ENCODE measurements around the gene PTPN7.
"Not testable (repeated sequence)": the region's sequence is repeated elsewhere in the genome, so short reads cannot be mapped to it uniquely, and the experiment has no call there.

Gene PTPN7

GRCh38 chr1:202143011-202143767 lies 17.2 kb downstream of the PTPN7 start:
- Mint-ChIP-seq H3K4me3 (peak overlapping the region; percentile 99), H3K36me3 (ENCODE audit: low read depth) (peaks cover 10% of the 10 kb centered on the region), H3K4me1 (peaks cover 39% of the 10 kb centered on the region), H3K27ac (peak overlapping the region; percentile 91), H3K27me3 (no peaks in the 10 kb centered on the region), H3K9me3 (no peaks in the 10 kb centered on the region)
- peak; percentile 21 for DNase-seq
- ATAC-seq: peak; percentile 1

GRCh38 chr1:202141468-202141867 lies 18.9 kb downstream of the PTPN7 start:
- H3K9me3 Mint-ChIP-seq; ATAC-seq; H3K4me3 Mint-ChIP-seq; H3K36me3 Mint-ChIP-seq (ENCODE audit: low read depth); H3K27me3 Mint-ChIP-seq; H3K27ac Mint-ChIP-seq; DNase-seq: not testable (repeated sequence)
- H3K4me1 Mint-ChIP-seq: peaks cover 34% of the 10 kb centered on the region

- H3K4me3 Mint-ChIP-seq: no peak overlapping the region
- H3K27me3 Mint-ChIP-seq: no peaks in the 10 kb centered on the region
- peaks cover 3% of the 10 kb centered on the region for H3K36me3 Mint-ChIP-seq (ENCODE audit: low read depth)
- no peak for DNase-seq
- no peaks in the 10 kb centered on the region for H3K9me3 Mint-ChIP-seq
- ATAC-seq: no peak
- no peak overlapping the region for H3K27ac Mint-ChIP-seq
- H3K4me1 Mint-ChIP-seq: peaks cover 34% of the 10 kb centered on the region
These were observed 19.6 kb downstream of the PTPN7 start for GRCh38 chr1:202140833-202141232.

GRCh38 chr1:202135221-202135721 lies 25.1 kb downstream of the PTPN7 start:
- peak; percentile 87 for ATAC-seq
- no peak overlapping the region for H3K4me3 Mint-ChIP-seq
- H3K36me3 Mint-ChIP-seq (ENCODE audit: low read depth): no peaks in the 10 kb centered on the region
- H3K27me3 Mint-ChIP-seq: no peaks in the 10 kb centered on the region
- no peaks in the 10 kb centered on the region for H3K9me3 Mint-ChIP-seq
- H3K4me1 Mint-ChIP-seq: peaks cover 4% of the 10 kb centered on the region
- H3K27ac Mint-ChIP-seq: no peak overlapping the region
- DNase-seq: peak; percentile 49

GRCh38 chr1:202134645-202135172 lies 25.7 kb downstream of the PTPN7 start:
- Mint-ChIP-seq H3K36me3 (ENCODE audit: low read depth) (no peaks in the 10 kb centered on the region), H3K27me3 (no peaks in the 10 kb centered on the region), H3K27ac (no peak overlapping the region), H3K4me1 (peaks cover 4% of the 10 kb centered on the region), H3K9me3 (no peaks in the 10 kb centered on the region), H3K4me3 (no peak overlapping the region)
- DNase-seq: no peak
- ATAC-seq: no peak

GRCh38 chr1:202133989-202134388 lies 26.4 kb downstream of the PTPN7 start:
- ATAC-seq: no peak
- Mint-ChIP-seq H3K4me3 (no peak overlapping the region), H3K27me3 (no peaks in the 10 kb centered on the region), H3K4me1 (peaks cover 4% of the 10 kb centered on the region), H3K27ac (no peak overlapping the region), H3K36me3 (ENCODE audit: low read depth) (no peaks in the 10 kb centered on the region), H3K9me3 (no peaks in the 10 kb centered on the region)
- DNase-seq: no peak

- Mint-ChIP-seq H3K27me3 (no peaks in the 10 kb centered on the region), H3K36me3 (ENCODE audit: low read depth) (no peaks in the 10 kb centered on the region)
These were observed 26.9 kb downstream of the PTPN7 start for GRCh38 chr1:202133496-202133895.

GRCh38 chr1:202133001-202133400 lies 27.4 kb downstream of the PTPN7 start:
- ATAC-seq: no peak
- Mint-ChIP-seq H3K27me3 (no peaks in the 10 kb centered on the region), H3K4me1 (no peaks in the 10 kb centered on the region), H3K27ac (no peak overlapping the region), H3K9me3 (no peaks in the 10 kb centered on the region), H3K36me3 (ENCODE audit: low read depth) (no peaks in the 10 kb centered on the region), H3K4me3 (no peak overlapping the region)
- no peak for DNase-seq

More at GRCh38 chr1:202133496-202133895, 26.9 kb downstream of the PTPN7 start:
- ATAC-seq (no peak), DNase-seq (no peak)
- Mint-ChIP-seq H3K4me1 (peaks cover 2% of the 10 kb centered on the region), H3K4me3 (no peak overlapping the region), H3K9me3 (no peaks in the 10 kb centered on the region), H3K27ac (no peak overlapping the region)

GRCh38 chr1:202131956-202132821 lies 28.2 kb downstream of the PTPN7 start:
- H3K4me1 Mint-ChIP-seq: no peaks in the 10 kb centered on the region
- ATAC-seq (no peak), DNase-seq (no peak)
- no peaks in the 10 kb centered on the region for H3K27me3 Mint-ChIP-seq
- no peak overlapping the region for H3K27ac Mint-ChIP-seq
- H3K4me3 Mint-ChIP-seq: no peak overlapping the region
- H3K36me3 Mint-ChIP-seq (ENCODE audit: low read depth): no peaks in the 10 kb centered on the region
- H3K9me3 Mint-ChIP-seq: no peaks in the 10 kb centered on the region

GRCh38 chr1:202130816-202131522 lies 29.4 kb downstream of the PTPN7 start:
- DNase-seq: no peak
- H3K9me3 Mint-ChIP-seq: no peaks in the 10 kb centered on the region
- H3K4me3 Mint-ChIP-seq: no peak overlapping the region
- no peak overlapping the region for H3K27ac Mint-ChIP-seq
- no peaks in the 10 kb centered on the region for H3K27me3 Mint-ChIP-seq
- H3K4me1 Mint-ChIP-seq: no peaks in the 10 kb centered on the region
- no peak for ATAC-seq
- no peaks in the 10 kb centered on the region for H3K36me3 Mint-ChIP-seq (ENCODE audit: low read depth)

- no peak for ATAC-seq
- H3K36me3 Mint-ChIP-seq (ENCODE audit: low read depth): no peaks in the 10 kb centered on the region
- H3K4me1 Mint-ChIP-seq: no peaks in the 10 kb centered on the region
- H3K27ac Mint-ChIP-seq: no peak overlapping the region
- peaks cover 5% of the 10 kb centered on the region for H3K27me3 Mint-ChIP-seq
- H3K9me3 Mint-ChIP-seq: no peaks in the 10 kb centered on the region
- no peak overlapping the region for H3K4me3 Mint-ChIP-seq
- no peak for DNase-seq
These were observed 30.1 kb downstream of the PTPN7 start for GRCh38 chr1:202130297-202130721.

GRCh38 chr1:202129453-202130296 lies 30.7 kb downstream of the PTPN7 start:
- no peaks in the 10 kb centered on the region for H3K36me3 Mint-ChIP-seq (ENCODE audit: low read depth)
- DNase-seq: no peak
- no peaks in the 10 kb centered on the region for H3K9me3 Mint-ChIP-seq
- no peak overlapping the region for H3K4me3 Mint-ChIP-seq
- peaks cover 5% of the 10 kb centered on the region for H3K27me3 Mint-ChIP-seq
- H3K4me1 Mint-ChIP-seq: no peaks in the 10 kb centered on the region
- peak; percentile 13 for ATAC-seq
- no peak overlapping the region for H3K27ac Mint-ChIP-seq

GRCh38 chr1:202127836-202128622 lies 32.4 kb downstream of the PTPN7 start:
- no peak for DNase-seq
- Mint-ChIP-seq H3K36me3 (ENCODE audit: low read depth) (no peaks in the 10 kb centered on the region), H3K27ac (no peak overlapping the region), H3K4me3 (no peak overlapping the region), H3K4me1 (no peaks in the 10 kb centered on the region), H3K9me3 (no peaks in the 10 kb centered on the region), H3K27me3 (peaks cover 8% of the 10 kb centered on the region)
- no peak for ATAC-seq

Measured in activated naive CD8-positive, alpha-beta T cell treated with anti-CD3 and anti-CD28 coated beads, Interleukin-2, amount 50 U/mL, for 24 hours (primary cell).